OCI-M2 (cell line): ENCODE data around the gene LYRM2.

Experiments
- DNase-seq: peaks from one replicate; lab custom pipeline; 2025; ENCODE audit not compliant: unreplicated experiment; lab: John Stamatoyannopoulos, UW

The LYRM2 gene, protein sequence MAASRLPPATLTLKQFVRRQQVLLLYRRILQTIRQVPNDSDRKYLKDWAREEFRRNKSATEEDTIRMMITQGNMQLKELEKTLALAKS

DNA sequence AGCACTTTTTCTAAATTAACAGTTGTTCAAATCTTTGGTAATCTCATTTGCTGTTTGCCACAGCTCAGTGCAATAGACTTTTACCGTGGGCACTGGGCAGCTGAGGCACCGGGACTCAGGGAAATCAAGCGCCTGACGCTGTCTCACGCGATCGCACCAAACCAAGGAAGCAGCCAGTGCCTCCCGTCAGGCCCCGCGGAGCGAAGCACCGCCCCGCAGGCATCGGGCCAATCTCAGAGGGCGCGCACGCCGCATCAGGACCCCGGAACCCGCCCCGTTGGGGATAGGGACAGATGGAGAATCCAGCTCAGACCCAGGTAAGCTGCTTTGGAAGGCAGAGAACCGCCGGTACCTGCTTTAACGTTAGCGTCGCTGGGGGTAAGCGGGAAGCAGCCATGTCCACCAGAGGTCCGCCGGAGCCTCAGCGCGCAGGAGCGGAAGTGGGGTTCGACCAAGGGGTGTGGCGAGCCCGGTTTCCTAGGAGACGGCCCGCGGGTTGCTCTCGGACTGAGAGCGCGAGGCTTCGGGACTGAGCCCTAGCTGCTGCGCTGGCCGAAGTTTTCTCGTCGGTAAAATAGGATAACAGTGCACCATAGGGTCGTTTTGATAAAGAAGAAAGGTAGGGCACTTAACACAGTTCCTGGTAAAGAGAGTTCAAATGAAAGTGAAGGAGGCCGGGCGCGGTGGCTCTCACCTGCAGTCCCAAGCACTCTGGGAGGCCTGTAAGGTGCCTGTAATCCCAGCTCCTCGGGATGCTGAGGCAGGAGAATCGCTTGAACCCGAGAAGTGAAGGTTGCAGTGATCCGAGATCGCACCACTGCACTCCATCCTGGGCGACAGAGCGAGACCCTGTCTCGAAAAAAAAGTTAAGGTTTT lies at the start of gene LYRM2:
TSS of gene LYRM2 (minus strand) at position 428 of the 876 bp plus-strand sequence. CDS start at position 397, 31 bp downstream.
- peak; percentile 95 for DNase-seq

DNA sequence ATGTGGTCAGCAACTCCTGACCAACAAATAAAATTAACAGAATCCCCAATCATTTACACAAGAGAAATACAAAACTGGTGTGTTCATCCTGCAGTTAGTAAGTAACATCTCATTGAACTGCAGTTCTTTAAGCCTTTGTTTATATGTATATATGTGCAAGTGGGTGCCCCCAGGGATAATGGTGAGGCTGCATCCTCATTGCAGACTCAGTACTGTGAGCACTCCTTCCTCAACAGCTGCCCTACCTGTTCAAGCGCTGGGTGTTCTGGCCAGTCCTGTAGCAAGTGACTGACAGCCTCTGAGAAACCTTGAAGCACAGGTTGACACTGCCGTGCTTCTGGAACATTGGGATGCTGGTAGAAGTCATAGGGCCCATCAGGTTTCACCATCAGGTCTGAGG lies 49.8 kb upstream of the LYRM2 start:
- no peak for DNase-seq

DNA sequence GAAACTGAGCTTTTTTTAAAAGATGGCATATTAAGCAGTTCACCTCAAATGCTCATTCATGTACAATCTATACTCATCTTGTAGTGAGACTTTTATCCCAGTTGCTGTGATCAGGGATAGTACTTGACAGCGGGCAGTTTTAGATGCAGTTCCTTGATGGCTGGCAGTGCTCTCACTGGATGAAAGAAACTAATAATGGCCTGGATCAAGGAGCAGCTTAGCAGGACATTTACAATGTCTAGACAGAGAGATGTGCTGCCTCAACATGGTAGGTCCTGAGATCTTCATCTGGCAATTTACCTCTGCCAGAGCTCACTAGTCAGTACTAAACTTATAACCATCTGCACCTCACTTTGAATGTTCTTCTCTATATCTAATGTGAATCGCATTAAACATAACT lies 46.8 kb upstream of the LYRM2 start:
- no peak for DNase-seq

DNA sequence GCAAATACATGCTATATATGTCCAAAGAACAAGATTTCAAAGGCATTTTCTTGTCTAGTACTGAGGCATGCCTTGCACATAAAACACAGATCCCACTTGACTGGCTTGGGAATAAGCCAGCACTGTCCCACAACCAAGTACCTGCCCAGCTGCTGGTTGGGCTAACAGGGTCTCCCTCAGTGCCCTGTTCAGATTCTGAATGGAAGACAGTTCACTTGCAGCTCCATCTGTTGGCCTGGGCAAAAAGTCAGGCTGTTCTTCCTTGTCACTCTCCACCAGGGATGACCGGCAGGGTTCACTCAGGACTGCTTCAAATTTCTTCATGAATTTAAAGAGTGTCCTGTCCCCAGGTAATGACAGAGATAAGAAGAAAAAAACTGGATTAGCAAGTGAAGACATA lies 44.4 kb upstream of the LYRM2 start:
- DNase-seq: no peak

DNA sequence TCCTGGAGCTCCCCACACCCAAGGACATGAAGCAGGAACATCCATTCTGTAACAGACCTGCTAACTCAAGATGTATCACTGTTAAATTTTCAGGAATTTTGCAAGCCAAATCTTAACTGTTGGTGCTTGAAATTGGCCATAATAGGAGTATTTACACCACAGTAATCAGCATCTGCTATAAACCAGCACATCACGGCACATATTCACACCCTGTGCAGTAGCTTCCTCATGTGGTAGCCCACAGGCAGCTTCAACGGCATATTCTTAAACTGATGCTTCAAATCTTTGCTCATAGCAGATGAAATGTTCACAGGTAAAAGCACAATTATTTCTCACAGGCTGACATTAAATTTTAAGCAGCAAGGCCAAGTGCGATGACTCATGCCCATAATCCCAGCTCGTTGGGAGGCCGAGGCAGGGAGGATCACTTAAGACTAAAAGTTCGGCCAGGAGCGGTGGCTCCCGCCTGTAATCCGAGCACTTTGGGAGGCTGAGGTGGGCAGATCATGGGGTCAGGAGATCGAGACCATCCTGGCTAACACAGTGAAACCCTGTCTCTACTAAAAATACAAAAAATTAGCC lies 43.5 kb upstream of the LYRM2 start:
- DNase-seq: no peak

DNA sequence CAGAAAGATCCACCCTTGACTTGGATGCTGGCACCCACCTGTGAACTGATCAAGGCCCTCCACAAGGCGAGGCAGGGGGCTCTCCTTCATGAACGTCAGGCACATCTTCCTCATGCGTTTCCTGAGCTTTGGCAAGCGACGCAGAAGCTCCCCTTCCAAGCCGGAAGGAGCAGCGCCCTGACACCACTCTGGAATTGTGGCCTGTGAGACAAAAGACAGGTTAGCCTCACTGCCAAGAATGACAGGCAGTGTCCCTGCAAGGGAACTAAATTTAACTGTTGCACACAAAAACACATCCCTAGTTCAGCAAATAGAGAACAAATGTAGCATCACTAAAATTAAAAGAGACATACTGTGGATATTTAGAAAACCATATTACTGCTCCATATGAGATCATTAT lies 42.0 kb upstream of the LYRM2 start:
- no peak for DNase-seq

DNA sequence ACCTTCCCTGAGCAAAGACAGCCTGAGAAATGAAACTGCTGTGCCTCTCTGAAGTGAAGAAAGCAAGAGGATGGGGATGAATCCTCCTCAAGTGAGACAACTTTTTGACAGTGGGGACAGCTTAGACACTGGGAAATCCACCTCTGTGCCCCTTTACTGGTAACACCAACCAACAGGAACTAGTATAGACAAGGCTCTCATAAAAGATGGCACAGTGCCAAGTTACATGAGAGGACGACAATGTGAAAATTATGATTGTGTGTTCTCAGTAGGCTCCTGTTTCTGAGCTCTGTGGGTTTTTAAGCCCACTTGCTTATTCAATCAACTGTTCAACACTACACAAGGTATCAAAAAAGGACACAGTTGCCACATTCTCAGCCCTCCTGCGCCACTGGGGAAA lies 41.6 kb upstream of the LYRM2 start:
- no peak for DNase-seq

DNA sequence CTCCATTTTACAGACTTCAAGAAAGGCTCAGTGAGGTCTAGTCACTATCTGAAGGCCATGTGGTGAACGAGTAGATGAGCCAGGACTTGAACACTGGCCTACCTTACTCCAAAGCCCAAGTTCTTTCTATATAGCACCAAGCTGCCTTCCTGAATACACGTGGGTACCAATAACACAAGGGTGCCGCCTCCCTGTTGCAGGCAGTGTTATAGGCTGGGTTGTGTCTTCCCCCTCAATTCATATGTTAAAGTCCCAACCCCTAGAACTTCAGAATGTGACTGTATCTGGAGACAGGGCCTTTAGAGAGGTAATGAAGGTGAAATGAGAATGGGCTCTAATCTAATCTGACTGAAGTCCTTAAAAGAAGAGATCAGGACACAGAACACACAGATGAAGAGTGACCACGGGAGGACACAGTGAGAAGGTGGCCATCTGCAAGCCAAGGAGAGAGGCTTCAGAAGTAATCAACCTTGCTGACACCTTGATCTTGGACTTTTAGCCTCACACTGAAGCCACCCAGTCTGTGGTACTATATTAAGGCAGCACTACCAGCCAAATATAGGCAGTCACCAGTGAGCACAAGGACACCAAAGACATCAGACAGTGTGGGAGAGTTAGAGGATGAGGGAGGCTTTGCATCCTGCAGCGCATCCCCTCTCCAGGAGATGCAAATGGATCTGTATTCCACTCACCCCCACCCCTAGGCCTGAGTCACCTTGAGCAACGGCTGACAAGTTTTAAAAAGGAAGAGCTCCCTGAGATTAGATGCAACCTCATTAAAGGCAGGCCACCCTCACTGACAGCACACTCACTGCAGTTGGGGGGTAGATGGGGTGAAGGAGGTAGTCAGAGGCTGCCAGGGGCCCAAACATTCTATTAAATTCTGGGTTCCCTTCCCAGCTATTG lies 40.9 kb upstream of the LYRM2 start:
- DNase-seq: no peak

DNA sequence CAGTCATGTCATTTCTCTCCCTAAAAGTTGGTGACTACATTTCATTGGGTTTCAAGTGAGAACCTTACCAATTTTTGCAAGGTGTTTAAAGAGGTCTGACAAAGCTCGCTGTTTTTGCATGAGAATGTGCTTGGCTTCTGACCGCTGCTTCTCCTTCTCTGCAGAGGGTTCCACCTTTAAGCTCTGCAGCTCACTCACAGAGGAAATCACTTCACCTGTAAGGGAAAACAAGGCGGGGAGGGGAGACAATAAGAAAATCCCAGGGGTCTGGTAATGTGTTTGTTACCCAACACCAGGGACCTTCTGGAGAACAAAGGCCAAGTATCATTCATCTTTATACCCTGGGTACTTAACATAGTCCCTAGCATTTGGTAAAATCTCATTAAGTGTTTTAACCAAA lies 40.0 kb upstream of the LYRM2 start:
- no peak for DNase-seq

DNA sequence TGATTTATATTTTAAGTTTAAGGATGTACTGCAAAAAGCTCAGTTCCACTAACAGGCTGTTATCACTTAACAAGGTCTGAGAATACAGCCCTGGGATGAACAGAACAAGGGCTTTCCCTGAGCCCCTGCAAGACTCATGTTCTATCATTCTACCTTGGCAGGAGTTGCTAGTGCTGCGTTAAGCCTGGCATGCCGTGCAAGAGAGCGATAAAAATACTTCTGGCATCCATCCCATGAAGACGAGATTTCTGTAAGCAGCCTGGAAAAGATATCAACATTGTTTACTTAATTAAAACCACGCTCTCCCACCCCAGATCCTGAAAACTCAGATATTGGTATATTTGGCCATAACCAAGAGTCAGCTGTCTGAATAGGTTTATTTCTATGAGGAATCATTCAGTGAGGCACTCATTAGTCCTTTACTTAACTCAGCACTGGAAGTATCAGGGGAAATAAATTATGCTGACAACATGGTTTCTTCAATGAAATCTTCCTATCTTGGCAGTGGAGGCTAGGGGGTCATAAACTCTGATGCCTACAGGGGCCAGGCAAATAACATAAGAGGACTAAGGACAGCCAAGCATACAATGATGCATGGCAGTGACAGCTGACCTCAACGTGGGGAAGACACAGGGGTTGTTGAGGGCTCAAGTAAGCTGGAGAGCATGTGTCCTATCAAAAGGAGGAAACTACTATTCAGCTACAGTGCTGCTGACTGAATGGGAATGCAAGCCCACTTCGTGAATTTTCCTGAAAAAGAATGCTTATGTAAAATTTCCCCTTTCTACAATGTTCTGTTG lies 37.6 kb upstream of the LYRM2 start:
- no peak for DNase-seq

DNA sequence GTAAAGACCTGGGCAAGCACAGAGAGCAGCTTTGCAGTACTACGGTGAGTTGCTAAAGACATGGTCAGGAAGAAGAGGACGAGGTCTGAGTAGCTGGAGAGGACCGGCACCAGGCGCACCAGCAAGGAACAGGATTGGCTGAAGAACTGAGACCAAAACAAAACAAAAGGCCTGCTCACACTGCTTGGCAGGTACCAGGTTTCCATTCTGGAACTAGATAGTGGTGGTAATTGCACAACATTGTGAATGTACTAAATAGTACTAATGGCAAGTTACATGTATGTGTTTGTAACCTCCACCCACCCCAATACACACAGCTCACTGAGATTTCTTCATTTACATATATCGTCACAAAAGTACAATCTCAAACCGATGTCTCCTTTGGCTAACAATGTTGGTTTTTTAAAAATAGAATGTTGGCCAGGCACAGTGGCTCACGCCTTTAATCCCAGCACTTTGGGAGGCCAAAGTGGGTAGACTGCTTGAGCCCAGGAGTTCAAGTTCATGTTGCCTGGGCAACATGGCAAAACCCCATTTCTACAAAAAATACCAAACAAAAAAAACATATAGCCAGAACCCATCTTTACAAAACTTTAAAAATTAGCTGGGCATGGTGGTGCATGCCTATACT lies 32.5 kb upstream of the LYRM2 start:
- DNase-seq: no peak

DNA sequence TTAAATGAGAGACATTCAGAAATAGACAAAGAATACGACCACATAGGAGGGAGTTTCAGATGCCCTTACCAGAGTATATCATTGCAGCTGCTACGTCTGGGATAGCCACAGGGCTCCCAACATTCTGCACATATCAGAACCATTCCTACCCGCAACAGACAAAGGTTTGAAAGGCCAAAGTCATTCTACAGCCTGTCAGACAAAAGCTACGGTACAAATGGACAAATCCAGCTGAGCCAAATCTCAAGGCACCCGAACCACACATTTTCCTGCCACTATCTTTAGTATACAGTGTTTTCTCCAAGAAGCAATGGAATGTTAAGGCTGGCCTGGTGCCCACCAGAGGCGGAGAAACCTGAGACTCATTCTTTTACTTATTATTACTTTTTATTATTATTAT lies 30.5 kb upstream of the LYRM2 start:
- no peak for DNase-seq

DNA sequence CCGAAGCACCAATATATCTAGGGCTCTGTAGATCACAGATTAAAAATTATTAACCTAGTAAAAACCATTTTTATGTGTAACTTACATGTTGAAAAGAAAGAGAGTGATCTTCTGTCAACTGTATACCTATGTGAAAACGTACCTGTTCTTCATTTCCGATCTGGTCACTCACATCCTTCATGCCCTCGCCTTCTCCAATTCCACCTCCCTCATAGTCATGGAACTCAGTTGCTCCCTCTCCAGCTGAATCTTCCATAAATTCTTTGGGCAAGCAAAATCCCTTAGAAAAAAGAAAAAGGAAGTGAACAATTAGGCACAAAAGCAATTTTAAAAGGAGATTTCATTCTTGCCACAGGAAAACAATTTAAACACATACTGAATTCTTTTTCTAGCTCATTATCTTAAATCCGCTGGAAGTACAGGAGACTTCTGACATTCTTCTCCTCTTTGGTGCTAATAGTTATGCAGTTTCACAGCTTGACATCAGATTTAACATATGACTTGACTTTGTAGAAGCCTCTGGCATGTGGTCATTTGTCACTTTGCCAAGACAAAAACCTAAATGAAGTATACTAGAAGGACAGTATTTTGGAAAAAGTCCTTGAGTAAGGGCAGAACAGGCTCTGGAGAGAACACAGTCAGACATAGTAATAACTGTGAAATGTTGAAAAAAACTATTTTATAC lies 29.5 kb upstream of the LYRM2 start:
- no peak for DNase-seq

DNA sequence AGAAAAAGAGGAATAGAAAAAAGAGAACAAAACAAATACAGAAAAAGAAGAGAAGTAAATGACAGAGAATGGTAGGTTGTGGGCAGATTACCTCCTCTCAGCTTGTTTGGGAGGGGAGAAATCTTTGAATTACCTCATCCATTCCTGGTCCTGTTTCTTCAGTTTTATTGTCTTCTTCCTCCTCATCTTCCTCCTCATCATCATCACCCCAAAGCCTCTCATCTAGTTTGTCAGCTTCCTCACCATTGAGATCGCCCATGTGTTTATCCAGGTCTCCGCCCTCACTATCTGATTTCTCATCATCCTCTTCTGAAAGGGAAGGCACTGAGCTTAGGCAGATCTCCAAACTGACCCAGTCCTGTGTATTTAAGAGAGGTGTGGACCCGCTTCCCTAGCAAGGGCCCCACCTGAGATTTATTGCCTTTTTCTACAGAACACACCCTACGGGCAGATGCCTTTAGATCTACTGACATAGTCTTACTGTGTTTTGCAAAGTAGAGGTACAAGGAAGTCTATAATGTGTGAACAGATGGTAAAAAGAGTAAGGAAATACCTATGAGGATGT lies 24.2 kb upstream of the LYRM2 start:
- no peak for DNase-seq

DNA sequence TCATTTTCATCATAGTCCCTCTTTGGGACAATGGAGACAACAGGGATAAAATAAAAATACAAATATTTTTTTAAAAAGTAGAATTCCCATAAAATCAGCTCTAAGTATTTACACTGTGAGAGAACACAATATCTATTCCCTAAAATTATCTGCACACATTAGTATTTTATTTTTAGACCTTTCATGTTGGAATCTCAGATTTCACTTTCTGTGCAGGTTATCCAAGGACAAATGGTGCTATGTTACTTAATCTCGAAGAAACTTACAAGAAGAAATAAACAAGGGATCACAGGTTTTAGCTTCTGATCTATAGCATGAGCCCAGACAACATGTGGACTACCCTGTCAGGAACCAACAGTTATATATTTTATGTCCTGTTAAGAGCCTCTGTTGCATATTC lies 23.0 kb upstream of the LYRM2 start:
- no peak for DNase-seq

DNA sequence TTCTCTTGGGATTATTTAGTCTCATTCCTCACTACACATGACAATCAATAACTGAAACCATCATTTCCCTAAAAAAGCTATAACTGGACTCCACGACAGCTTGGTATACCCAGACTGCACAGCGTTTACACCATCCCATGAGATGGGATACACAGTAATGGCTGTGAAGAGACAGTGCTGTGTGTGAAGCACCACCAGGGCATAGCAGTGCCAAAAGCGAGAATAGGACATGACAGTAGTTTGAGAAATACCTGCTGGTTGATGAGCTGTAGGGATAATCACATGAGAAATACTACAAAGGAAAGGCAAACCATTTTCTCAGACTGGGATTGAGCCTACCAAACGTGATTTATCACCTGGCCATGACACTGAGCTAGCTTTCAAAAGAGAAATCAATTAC lies 22.4 kb upstream of the LYRM2 start:
- no peak for DNase-seq

DNA sequence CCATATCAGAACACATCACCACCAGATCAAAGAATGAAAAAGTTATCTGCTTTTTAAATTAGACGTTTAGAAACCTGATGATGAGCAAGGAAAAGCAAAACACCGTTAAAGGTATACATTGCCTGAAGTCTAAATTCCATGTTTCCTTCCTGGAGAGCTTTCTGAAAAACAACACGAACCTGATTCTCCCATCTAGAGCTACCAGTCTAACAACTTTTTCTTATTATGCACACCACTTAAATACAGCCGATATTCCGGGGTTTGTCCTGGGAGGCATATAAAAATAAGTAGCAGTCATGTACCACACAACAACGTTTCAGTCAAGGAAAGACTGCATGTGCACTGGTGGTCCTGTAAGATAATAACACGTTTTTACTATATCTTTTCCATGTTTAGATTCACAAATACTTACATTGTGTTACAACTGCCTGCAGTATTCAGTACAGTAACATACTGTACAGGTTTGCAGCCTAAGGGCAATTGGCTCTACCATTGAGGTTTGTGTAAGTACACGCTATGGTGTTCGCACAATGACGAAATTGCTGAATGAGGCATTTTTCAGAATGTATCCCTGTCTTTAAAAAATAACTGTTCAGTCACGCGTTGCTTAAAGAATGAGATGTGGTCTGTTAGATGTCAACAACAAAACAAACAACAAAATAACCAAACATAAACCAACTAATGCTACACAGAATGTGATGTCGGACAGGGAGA lies 19.1 kb upstream of the LYRM2 start:
- no peak for DNase-seq

DNA sequence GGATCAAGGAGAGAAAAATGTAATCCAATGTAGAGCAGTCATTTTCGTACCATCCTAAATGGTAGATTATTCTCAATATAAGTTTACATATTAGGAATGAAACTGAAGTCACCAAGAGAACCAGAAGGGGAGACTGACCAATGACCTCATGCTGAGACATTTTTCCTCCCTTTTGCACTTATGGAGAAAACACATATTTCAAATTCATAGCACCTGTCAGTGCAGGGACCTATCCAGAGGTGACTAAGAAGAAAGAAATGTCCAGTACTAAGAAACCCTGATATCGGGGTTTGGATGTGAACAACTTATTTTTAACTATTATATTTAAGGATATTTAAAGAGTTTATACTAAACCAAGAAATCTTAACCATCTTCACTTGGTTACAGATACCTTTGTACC lies 16.6 kb upstream of the LYRM2 start:
- no peak for DNase-seq

DNA sequence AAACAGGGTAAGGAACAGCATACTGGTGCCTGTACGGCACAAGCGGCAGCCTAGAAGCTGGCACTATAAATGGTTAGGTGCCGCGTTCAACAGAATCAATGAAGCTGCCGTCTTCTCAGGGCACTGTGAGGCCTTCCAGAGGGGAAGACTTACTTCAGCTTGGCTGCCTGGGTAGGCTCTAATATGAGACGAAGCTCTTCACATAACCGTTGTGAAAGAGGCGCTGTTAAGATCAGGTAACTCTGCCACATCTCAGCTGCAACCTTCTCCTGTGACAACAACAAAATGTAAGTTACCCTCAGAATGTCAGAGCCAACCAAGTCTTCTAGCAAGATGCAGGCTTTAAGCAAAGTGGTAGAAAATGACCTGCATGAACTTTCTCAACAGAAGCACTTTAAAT lies 12.0 kb upstream of the LYRM2 start:
- no peak for DNase-seq
